Skin of body (tissue), 2 donors: ENCODE results near the gene ALKBH3. TPM values are rescaled to one million over a fixed set of nuclear protein-coding genes. Genes with fewer than 3 reads are reported as not detected.

Source experiments
- DNase-seq: peaks from one replicate; lab custom pipeline; 2025; lab: John Stamatoyannopoulos, UW
- total RNA-seq: library from RNA; depleted of rRNA; stranded (reverse); fragments of >200 nt; gene quantifications from one replicate; pipeline ENCODE4 v1.2.3, GENCODE V29; 2014

ALKBH3 gene
- 25.8 TPM for total RNA-seq

DNA sequence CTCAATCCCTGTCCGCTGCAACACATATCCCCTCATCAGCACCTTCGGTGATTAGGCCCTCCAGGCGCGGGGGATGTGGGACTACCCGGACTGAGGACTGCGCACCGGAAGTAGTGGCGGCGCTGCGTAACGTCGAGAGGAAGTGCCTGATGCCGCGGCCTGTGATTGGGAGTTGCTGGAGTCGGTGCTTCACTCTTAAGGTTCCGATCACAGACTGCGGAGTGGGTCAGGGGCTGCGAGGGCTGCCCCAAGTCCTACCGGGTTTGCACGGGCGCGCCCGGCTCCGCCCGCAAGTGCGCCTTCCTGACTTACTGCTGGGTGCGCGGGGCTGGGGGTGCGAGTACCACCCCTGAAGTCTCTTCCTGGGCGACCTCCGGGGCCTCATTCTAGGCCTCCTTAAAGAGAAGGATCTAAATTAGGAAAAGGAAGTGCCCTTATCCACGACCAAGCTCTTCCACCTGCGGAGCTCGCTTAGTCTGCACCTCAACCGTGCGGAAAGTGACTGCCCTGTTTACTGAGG lies at the start of gene ALKBH3:
Gene ALKBH3, plus strand, starts transcription at position 192 of the 520 bp plus-strand sequence. CDS start 1,822 bp downstream, outside the sequence.
- peak; percentile 94 for DNase-seq

DNA sequence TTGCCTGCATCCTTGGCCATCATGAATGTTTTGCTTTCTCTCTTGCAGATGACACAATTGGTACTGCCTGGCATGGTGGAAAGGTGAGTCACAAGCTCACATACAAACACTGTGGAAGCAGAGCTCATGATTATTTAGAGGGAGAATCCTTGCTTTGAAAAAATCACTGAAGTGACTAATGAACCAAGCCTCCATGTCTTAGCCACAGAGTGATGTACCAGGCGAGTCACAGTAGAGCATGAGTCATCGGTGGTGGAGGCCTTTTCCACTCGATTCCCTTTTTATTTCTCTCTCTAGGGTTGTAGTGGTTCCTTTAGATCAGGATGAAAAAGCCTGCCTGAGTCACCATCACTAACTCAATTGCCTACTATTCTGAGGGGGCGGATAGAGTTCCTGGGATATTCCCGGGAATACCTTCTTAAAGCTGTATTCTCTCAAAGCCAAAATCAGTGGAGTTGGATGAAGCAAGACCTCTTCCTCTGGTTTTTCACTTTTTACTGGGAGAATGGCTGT lies 49.6 kb upstream of the ALKBH3 start:
- no peak for DNase-seq

GRCh38 chr11:43832536-43832935 lies 48.1 kb upstream of the ALKBH3 start:
- no peak for DNase-seq

GRCh38 chr11:43833657-43834073 lies 47.0 kb upstream of the ALKBH3 start:
- peak; percentile 12 for DNase-seq

GRCh38 chr11:43834286-43834685 lies 46.3 kb upstream of the ALKBH3 start:
- no peak for DNase-seq

- DNase-seq, result no peak
Observed at GRCh38 chr11:43835104-43835503, 45.5 kb upstream of the ALKBH3 start.

DNA sequence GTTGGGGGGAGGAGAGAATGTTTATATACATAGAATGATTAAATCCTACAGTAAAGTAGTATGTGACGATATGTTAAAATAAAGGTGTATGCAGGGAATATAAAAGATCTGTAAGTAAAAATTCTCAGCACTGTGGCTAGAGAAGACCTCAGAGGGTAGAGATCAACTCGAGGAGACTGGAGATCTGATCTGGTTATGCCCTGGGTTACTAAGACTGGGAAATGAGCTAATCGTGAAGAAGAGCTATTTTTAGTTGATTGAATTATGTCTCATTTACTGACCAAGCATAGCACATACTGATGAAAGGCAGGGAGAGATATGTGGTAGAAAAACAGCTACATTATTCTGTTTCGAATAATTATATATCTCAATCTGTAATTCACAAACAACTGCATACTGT lies 42.8 kb upstream of the ALKBH3 start:
- DNase-seq, result no peak

GRCh38 chr11:43842021-43842420 lies 38.6 kb upstream of the ALKBH3 start:
- DNase-seq, result no peak

- no peak for DNase-seq
Observed at GRCh38 chr11:43845816-43846215, 34.8 kb upstream of the ALKBH3 start.

DNA sequence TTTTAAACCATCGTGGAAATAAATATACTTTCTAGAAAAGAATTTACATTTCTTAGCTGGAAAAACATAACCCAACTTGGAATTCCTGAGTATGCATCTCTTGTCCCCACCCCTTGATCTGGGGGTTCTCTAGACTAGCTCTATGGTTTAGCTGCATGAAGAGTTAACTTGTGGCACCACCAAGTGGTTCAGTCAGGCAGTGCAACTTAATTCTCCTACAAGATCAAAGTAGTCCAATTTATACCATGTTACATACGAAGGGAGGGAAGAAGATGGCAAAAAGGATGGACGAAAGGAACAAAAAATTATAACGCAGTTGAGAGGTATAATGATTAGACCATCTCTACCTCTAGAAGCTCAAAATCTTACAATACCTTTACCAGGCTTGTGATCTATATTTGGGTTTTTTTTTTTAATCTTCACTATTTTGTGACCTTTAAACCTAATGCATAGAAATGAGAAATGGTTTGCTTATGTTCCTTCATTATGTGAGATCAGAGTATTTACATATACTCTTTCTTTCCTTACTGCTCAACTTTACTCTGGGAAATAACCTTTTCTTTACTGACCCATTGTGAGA lies 28.5 kb upstream of the ALKBH3 start:
- peak; percentile 28 for DNase-seq

GRCh38 chr11:43853781-43854180 lies 26.9 kb upstream of the ALKBH3 start:
- no peak for DNase-seq

DNA sequence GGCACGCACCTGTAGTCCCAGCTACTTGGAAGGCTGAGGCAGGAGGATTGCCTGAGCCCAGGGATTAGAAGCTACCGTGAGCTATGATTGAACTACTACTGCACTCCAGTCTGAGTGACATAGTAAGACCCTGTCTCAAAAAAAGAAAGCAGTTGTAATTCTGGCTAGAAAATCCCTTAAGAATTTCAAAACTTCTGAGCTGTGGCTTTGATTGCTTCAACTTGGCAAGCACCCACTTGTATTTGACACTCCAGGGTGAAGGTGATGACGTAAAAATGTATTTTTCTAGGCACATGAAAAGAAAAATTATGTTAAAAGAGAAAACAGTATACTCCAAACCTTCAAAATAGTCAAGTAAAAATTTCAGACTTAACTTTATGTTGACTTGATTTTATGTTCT lies 23.6 kb upstream of the ALKBH3 start:
- no peak for DNase-seq

DNA sequence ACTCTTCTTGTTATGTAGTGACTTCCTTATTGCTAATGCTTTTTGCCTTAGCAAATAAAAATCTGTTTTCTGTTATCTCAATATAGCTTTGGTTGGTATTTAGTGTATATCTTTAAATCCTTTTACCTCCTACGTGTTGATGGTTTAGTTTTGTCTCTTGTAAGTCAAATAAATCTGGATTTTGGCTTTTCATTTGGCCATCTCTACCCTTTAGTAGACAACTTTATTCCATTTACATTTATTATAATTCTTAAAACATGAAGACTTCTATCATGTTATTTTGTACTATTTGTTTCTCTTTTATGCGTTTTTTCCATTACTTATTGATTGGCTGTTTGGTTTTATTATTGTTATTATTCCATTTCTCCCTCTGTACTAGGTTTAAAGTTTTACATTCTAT lies 19.5 kb upstream of the ALKBH3 start:
- DNase-seq, result no peak

DNA sequence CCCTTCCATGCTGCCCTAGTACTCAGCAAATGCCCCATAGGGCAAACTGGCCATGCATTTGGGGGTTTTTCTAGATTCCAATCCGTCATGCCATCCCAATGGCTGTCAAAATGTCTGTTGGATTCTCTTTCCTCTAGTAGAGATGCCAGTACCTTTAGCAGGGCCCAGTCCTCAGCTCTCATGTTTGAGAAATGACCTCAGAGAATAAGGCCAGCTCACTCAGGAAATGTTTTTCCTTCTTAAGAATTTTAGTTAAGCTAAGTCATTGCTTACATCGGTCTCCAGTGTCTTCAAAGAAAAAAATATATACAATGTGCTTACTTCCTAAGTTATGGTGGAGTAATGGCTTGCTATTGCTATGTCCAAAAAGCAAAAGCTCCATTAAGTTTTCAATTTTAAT lies 14.1 kb upstream of the ALKBH3 start:
- no peak for DNase-seq

DNA sequence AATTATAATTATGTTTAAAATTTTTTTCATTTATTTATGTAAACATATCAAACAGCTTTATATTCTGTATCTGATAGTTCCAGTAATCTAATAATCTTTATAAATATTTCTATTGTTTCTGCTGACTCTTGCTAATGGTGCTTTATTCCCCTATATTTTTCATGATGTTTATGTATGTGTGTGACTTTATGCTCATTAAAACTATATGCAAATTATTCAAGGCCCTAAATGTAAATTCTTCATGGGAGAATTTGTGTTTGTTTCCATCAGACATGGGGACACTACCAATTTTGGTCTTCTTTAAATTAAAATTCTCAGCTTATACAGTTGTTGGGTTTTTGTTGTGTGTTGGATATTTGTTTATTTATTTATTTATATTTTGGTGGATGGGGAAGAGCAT lies 13.7 kb upstream of the ALKBH3 start:
- no peak for DNase-seq

DNA sequence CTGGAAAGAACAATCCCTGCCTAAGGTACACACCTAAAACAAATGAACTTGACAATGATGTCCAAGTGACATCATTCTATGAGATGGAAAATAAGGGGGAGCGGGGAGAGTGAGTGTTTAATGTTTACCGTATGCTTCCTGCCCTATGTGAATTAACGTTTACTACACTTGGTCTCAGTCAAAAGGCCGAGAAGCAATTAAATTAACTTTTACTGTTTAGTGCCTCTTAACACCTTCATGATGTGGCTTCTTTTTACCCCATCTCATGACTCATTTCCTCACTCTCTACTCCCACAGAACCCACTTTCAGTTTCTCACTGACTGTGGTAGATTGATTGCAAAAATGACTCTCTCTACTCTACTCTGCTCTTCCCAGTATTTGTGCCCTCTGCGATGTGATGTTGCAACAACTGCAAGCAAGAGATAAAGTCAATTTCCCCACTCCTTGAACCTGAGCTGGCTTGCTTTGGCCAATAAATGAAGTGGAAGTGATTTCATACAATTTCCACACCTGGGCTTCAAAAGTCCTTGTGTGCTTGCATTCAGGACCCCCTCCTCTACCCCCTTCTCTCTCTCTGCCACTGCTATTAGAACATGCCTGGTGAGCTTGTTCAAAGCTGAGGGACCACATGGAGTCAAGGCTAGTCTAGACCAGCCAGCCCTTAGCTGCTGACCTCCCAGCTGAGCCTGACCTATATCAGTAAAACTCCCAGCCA lies 11.6 kb upstream of the ALKBH3 start:
- DNase-seq, result no peak

- no peak for DNase-seq
Observed at GRCh38 chr11:43871051-43871450, 9.6 kb upstream of the ALKBH3 start.

DNA sequence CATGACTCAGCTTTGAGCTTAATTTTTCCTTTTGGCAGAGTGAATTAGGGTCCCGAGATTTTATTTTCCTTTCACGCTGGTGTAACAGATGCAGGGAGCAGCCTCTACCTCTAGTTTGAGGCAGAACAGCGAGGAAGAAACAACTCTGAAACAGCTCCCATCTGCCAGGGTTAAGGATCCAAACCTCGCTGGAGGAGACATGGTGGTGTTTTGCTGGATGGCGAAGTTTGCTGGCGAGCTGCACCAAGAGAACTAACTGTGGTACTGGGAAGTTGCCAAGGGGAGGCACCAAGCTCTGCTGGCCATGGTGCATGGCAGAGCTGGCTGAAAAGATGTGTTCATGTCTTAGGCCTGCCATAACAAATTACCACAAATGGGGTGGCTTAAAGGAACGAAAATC lies 7.6 kb upstream of the ALKBH3 start:
- DNase-seq, result no peak

DNA sequence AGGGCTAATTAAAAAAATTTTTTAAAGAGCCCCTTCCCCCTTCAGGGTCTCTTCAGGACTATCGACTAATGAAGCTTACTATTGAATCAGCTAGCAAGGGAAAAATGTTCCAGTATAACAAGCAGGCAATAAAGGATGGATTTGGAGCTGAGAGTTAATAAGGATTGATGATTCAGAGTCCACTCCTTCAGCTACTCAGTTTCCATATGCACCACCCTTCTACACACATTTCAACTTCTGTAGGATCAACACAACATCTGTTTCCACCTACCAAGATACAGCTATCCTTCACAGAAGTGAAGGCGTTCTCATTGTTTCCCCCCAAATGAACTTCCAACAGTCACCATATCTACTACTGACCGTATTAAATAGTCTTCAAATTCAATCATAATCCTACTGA lies 6.6 kb upstream of the ALKBH3 start:
- no peak for DNase-seq

GRCh38 chr11:43874738-43875137 lies 5.9 kb upstream of the ALKBH3 start:
- DNase-seq, result no peak

DNA sequence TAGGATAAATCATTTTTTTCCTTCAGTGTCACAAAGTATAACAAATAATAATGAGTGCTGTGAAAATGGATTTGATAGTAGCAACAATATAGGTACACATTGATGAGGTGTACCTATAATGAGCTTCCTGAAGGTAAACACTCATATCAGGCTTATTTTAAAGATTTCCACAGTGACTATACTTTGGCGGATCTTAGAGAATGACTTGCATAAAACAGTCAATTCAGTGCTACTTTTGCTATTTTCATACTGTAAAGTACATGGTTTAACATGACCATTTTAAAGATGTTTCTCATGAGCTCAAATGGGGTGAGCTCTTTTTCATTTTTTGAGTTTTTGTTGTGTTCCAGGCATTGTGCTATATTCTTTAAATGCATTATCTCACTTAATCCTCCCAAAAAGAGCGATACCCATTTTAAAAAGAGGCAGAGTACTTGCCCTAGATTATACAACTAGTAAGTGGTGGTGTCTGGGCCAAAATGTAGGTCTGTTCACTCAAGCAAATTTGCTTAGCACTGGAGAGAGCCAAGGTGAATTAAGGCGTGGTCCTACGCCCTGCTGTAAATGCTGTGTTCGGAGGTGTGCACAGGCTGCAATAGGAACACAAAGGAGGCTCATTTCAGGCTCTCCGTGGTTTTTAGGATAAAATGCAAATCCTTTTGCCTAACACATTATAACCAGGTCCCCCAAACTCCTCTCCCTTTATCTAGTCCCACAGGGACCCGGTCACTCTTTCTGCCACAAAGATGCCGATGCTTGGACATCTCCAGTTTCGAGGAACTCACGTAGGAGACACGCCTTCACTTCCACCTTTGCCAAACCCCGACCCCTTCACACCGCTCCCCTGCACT lies 617 bp upstream of the ALKBH3 start:
- DNase-seq, result no peak

GRCh38 chr11:43892851-43893250 lies 12.2 kb downstream of the ALKBH3 start:
- no peak for DNase-seq
